Measurements from ENCODE around the gene ANKRD13A.
"Not testable (repeated sequence)": the region's sequence is repeated elsewhere in the genome, so short reads cannot be mapped to it uniquely, and the experiment has no call there.

DNA sequence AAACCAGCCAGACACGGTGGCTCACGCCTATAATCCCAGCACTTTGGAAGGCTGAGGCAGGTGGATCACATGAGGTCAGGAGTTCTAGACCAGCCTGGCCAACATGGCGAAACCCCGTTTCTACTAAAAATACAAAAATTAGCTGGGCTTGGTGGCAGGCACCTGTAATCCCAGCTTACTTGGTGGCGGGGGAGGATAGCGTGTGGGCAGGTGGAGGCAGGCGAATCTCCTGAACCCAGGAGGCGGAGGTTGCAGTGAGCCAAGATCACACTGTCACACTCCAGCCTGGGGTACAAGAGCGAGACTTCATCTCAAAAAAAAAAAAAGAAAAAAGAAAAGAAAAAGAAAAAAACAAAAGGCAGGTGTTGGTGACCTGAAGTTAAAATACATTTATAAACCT lies 73.4 kb downstream of the ANKRD13A start:
- not testable (repeated sequence) for TF ChIP-seq POLR2A (IDR thresholded peaks at IDR 0.05)
- TF ChIP-seq, protein P1, sequence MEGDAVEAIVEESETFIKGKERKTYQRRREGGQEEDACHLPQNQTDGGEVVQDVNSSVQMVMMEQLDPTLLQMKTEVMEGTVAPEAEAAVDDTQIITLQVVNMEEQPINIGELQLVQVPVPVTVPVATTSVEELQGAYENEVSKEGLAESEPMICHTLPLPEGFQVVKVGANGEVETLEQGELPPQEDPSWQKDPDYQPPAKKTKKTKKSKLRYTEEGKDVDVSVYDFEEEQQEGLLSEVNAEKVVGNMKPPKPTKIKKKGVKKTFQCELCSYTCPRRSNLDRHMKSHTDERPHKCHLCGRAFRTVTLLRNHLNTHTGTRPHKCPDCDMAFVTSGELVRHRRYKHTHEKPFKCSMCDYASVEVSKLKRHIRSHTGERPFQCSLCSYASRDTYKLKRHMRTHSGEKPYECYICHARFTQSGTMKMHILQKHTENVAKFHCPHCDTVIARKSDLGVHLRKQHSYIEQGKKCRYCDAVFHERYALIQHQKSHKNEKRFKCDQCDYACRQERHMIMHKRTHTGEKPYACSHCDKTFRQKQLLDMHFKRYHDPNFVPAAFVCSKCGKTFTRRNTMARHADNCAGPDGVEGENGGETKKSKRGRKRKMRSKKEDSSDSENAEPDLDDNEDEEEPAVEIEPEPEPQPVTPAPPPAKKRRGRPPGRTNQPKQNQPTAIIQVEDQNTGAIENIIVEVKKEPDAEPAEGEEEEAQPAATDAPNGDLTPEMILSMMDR (IDR thresholded peaks at IDR 0.05): not testable (repeated sequence)
